Cardiac muscle cell (in vitro differentiated cells and primary cell): ENCODE results near the gene ABLIM1. TPM values are rescaled to one million over a fixed set of nuclear protein-coding genes. Genes with fewer than 3 reads are reported as not detected.

Experiments used
- DNase-seq, 2 donors: peaks; one replicate each; pipeline versions ENCODE4 v3.0.0 to v3.0.0-alpha.2; 2010 to 2017; ENCODE audit warnings: low read depth in 1 of 2, low spot score in 1 of 2
- H3K27ac ChIP-seq: fragments of 200-600 bp; sonication (generic); 2 replicates; pipeline ENCODE4 v1.5.1; 2016
- H3K27me3 ChIP-seq: fragments of 200-600 bp; sonication (generic); 2 replicates; pipeline ENCODE4 v1.6.0; 2016; ENCODE audit warnings: control low read depth
- H3K36me3 ChIP-seq: fragments of 200-600 bp; sonication (generic); 2 replicates; pipeline ENCODE4 v1.5.1; 2016; ENCODE audit warnings: control low read depth
- H3K4me1 ChIP-seq: fragments of 200-600 bp; sonication (generic); 2 replicates; pipeline ENCODE4 v1.8.1; 2017; ENCODE audit warnings: low read depth, mild to moderate bottlenecking, mixed run types
- H3K4me3 ChIP-seq: fragments of 200-600 bp; sonication (generic); 2 replicates; pipeline ENCODE4 v1.5.1; 2016; ENCODE audit warnings: mild to moderate bottlenecking
- H3K9me3 ChIP-seq: fragments of 200-600 bp; sonication (generic); 2 replicates; pipeline ENCODE4 v1.5.1; 2017; ENCODE audit warnings: low read depth, mild to moderate bottlenecking, control low read depth
- CTCF ChIP-seq: IDR thresholded peaks from 2 replicates; pipeline ENCODE4 v1.5.1; 2012; ENCODE audit warnings: low read depth, mild to moderate bottlenecking, low read length
- polyA plus RNA-seq: library from polyadenylated mRNA; unstranded; fragments of >200 nt; fragmentation: Nextera tagmentation; extraction: Ambion mirVana; gene quantifications from 2 replicates; pipeline ENCODE4 v1.2.1, GENCODE V29; 2016
- total RNA-seq: library from RNA; depleted of rRNA; stranded (reverse); fragments of >200 nt; gene quantifications from 2 replicates; pipeline ENCODE4 v1.2.3, GENCODE V29; 2016

ABLIM1 gene
- total and polyA plus RNA-seq, 2 experiments from 2014 or later = 105 to 148 TPM

GRCh38 chr10:114402871-114403540 is 255.1 kb downstream of the ABLIM1 start:
- peaks cover 47% of the 10 kb centered on the region for H3K27me3 ChIP-seq
- no peak for DNase-seq
- H3K4me1 ChIP-seq = peaks cover 6% of the 10 kb centered on the region
- no peak overlapping the region for H3K27ac ChIP-seq
- TF ChIP-seq CTCF = no peak
- H3K4me3 ChIP-seq = peak overlapping the region; percentile 31
- H3K36me3 ChIP-seq = no peaks in the 10 kb centered on the region
- H3K9me3 ChIP-seq = no peaks in the 10 kb centered on the region

- Histone ChIP-seq H3K9me3 (no peaks in the 10 kb centered on the region), H3K27ac (no peak overlapping the region), H3K27me3 (peaks cover 47% of the 10 kb centered on the region), H3K4me1 (peaks cover 6% of the 10 kb centered on the region), H3K36me3 (no peaks in the 10 kb centered on the region), H3K4me3 (no peak overlapping the region)
- no peak for TF ChIP-seq CTCF
- no peak for DNase-seq
Measured at GRCh38 chr10:114402233-114402632, 255.8 kb downstream of the ABLIM1 start.

- Histone ChIP-seq H3K36me3 (no peaks in the 10 kb centered on the region), H3K27me3 (peaks cover 42% of the 10 kb centered on the region), H3K9me3 (no peaks in the 10 kb centered on the region), H3K4me3 (no peak overlapping the region), H3K27ac (no peak overlapping the region), H3K4me1 (peaks cover 6% of the 10 kb centered on the region)
- peak in 1 of 2 donors; percentile 87 for DNase-seq
- no peak for TF ChIP-seq CTCF
Measured at GRCh38 chr10:114401195-114401791, 256.8 kb downstream of the ABLIM1 start.

GRCh38 chr10:114400091-114400490 is 258.0 kb downstream of the ABLIM1 start:
- H3K4me3 ChIP-seq = no peak overlapping the region
- peaks cover 32% of the 10 kb centered on the region for H3K27me3 ChIP-seq
- no peak for TF ChIP-seq CTCF
- peaks cover 6% of the 10 kb centered on the region for H3K4me1 ChIP-seq
- no peaks in the 10 kb centered on the region for H3K36me3 ChIP-seq
- no peaks in the 10 kb centered on the region for H3K9me3 ChIP-seq
- no peak overlapping the region for H3K27ac ChIP-seq
- DNase-seq = no peak

- no peak for TF ChIP-seq CTCF
- no peaks in the 10 kb centered on the region for H3K9me3 ChIP-seq
- H3K4me3 ChIP-seq = no peak overlapping the region
- peaks cover 6% of the 10 kb centered on the region for H3K4me1 ChIP-seq
- H3K36me3 ChIP-seq = no peaks in the 10 kb centered on the region
- H3K27me3 ChIP-seq = peaks cover 27% of the 10 kb centered on the region
- H3K27ac ChIP-seq = no peak overlapping the region
- no peak for DNase-seq
Measured at GRCh38 chr10:114399576-114399975, 258.5 kb downstream of the ABLIM1 start.
